GM23338 (cell line): ENCODE measurements around the gene SPP2. TPM values are rescaled to one million over a fixed set of nuclear protein-coding genes. Genes with fewer than 3 reads are reported as not detected.

Source experiments
- ATAC-seq: fragments of 200-7000 bp; cut with Tn5 transposase; 3 replicates; pipeline ENCODE4 v1.9.1; 2020
- DNase-seq: peaks from one replicate; pipeline ENCODE4 v3.0.0-alpha.2; 2015; ENCODE audit warnings: low spot score
- H2AFZ ChIP-seq: fragments of 200-600 bp; sonication (generic); 2 replicates; pipeline ENCODE4 v1.8.0; 2016; ENCODE audit warnings: antibody characterized with exemption, mild to moderate bottlenecking, moderate library complexity
- H3F3A ChIP-seq: fragments of 200-600 bp; sonication (generic); replicated peaks from 2 replicates; pipeline ENCODE4 v1.8.0; 2017; ENCODE audit warnings: antibody characterized with exemption, mixed run types, low read depth
- H3K27ac ChIP-seq: fragments of 200-600 bp; sonication (generic); 2 replicates; pipeline ENCODE4 v1.6.1; 2016; ENCODE audit warnings: low read depth
- H3K27me3 ChIP-seq: fragments of 200-600 bp; sonication (generic); 2 replicates; pipeline ENCODE4 v1.8.0; 2016; ENCODE audit warnings: mild to moderate bottlenecking, mixed run types, moderate library complexity; ENCODE audit not compliant: insufficient read depth
- H3K36me3 ChIP-seq: fragments of 200-600 bp; sonication (generic); 2 replicates; pipeline ENCODE4 v1.8.0; 2016; ENCODE audit warnings: mild to moderate bottlenecking; ENCODE audit not compliant: insufficient read depth
- H3K4me1 ChIP-seq: fragments of 200-600 bp; sonication (generic); 2 replicates; pipeline ENCODE4 v1.8.0; 2016; ENCODE audit warnings: mild to moderate bottlenecking, moderate library complexity; ENCODE audit not compliant: insufficient read depth
- H3K4me2 ChIP-seq: fragments of 200-600 bp; sonication (generic); 2 replicates; pipeline ENCODE4 v1.7.1; 2017; ENCODE audit warnings: mixed run types
- H3K4me3 ChIP-seq: fragments of 200-600 bp; sonication (generic); 2 replicates; pipeline ENCODE4 v1.6.1; 2016; ENCODE audit warnings: mixed run types
- H3K79me2 ChIP-seq: fragments of 200-600 bp; sonication (generic); replicated peaks from 2 replicates; pipeline ENCODE4 v1.8.0; 2017; ENCODE audit warnings: mild to moderate bottlenecking; ENCODE audit not compliant: insufficient read depth
- H3K9me2 ChIP-seq: fragments of 200-600 bp; sonication (generic); 2 replicates; pipeline ENCODE4 v1.8.0; 2017; ENCODE audit not compliant: insufficient read depth
- H4K20me1 ChIP-seq: fragments of 200-600 bp; sonication (generic); replicated peaks from 2 replicates; pipeline ENCODE4 v1.8.0; 2017; ENCODE audit warnings: mild to moderate bottlenecking; ENCODE audit not compliant: insufficient read depth
- H3K27ac Mint-ChIP-seq: 2 replicates; pipeline ENCODE4 v1.8.0; 2020; ENCODE audit warnings: inconsistent platforms, mild to moderate bottlenecking, moderate library complexity, mixed read lengths
- H3K27me3 Mint-ChIP-seq: 3 replicates; pipeline ENCODE4 v1.8.0; 2022; ENCODE audit warnings: low read depth, mild to moderate bottlenecking, moderate library complexity, mixed read lengths, inconsistent platforms; ENCODE audit not compliant: insufficient read depth, poor library complexity
- H3K36me3 Mint-ChIP-seq: 3 replicates; pipeline ENCODE4 v1.8.0; 2021; ENCODE audit warnings: low read depth, mild to moderate bottlenecking, inconsistent platforms, moderate library complexity, mixed read lengths
- H3K4me1 Mint-ChIP-seq: 3 replicates; pipeline ENCODE4 v1.8.0; 2020; ENCODE audit warnings: mild to moderate bottlenecking, inconsistent platforms, mixed read lengths
- H3K4me3 Mint-ChIP-seq: 3 replicates; pipeline ENCODE4 v1.8.0; 2021; ENCODE audit warnings: moderate library complexity, mild to moderate bottlenecking, inconsistent platforms, mixed read lengths
- H3K9me3 Mint-ChIP-seq: 3 replicates; pipeline ENCODE4 v1.8.0; 2020; ENCODE audit warnings: moderate library complexity, mild to moderate bottlenecking, inconsistent platforms, mixed read lengths
- EZH2phosphoT487 ChIP-seq: fragments of 200-600 bp; sonication (generic); IDR thresholded peaks from one replicate; pipeline ENCODE4 v1.8.1; 2018; ENCODE audit warnings: antibody characterized with exemption; ENCODE audit not compliant: unreplicated experiment
- JUNB ChIP-seq: IDR thresholded peaks from one replicate; pipeline ENCODE4 v1.6.1; 2016; ENCODE audit warnings: antibody characterized with exemption; ENCODE audit not compliant: unreplicated experiment
- NANOG ChIP-seq: IDR thresholded peaks from 2 replicates; pipeline ENCODE4 v1.6.1; 2016; ENCODE audit warnings: antibody characterized with exemption, borderline replicate concordance
- STAT1 ChIP-seq: IDR thresholded peaks from one replicate; pipeline ENCODE4 v1.6.1; 2016; ENCODE audit warnings: antibody characterized with exemption; ENCODE audit not compliant: unreplicated experiment
- ZNF114 ChIP-seq: fragments of 250-450 bp; sonication (Bioruptor Pico); IDR thresholded peaks from 2 replicates; pipeline ENCODE4 v1.5.0; 2020; ENCODE audit warnings: mild to moderate bottlenecking, moderate library complexity
- polyA plus RNA-seq: library from polyadenylated mRNA; unstranded; fragments of >200 nt; fragmentation: Nextera tagmentation; extraction: Ambion mirVana; gene quantifications from 2 replicates; pipeline ENCODE4 v1.2.1, GENCODE V29; 2016
- total RNA-seq: library from RNA; depleted of rRNA; stranded (reverse); fragments of >200 nt; shearing (Covaris generic); gene quantifications from 2 replicates; pipeline ENCODE4 v1.2.3, GENCODE V29; 2014
- TF ChIP-seq, protein P1 (sequence below), 2 experiments: fragments of 200-600 bp in 1 of 2; sonication (generic) in 1 of 2; conservative IDR thresholded peaks; 2 replicates each; pipeline versions ENCODE4 v1.5.1 to v1.6.1; 2016 to 2017; ENCODE audit warnings: antibody characterized with exemption in 2 of 2, low read depth in 2 of 2, mild to moderate bottlenecking in 2 of 2, moderate library complexity in 1 of 2
- TF ChIP-seq, protein P2 (sequence below): IDR thresholded peaks from 2 replicates; pipeline ENCODE4 v1.6.1; 2016; ENCODE audit warnings: antibody characterized with exemption
- TF ChIP-seq, protein P3 (sequence below): fragments of 250-450 bp; sonication (Bioruptor Pico); IDR thresholded peaks from 2 replicates; pipeline ENCODE4 v1.5.0; 2020; ENCODE audit warnings: mild to moderate bottlenecking, moderate library complexity

SPP2 gene
- total and polyA plus RNA-seq, 2 experiments from 2014 or later: not detected

DNA sequence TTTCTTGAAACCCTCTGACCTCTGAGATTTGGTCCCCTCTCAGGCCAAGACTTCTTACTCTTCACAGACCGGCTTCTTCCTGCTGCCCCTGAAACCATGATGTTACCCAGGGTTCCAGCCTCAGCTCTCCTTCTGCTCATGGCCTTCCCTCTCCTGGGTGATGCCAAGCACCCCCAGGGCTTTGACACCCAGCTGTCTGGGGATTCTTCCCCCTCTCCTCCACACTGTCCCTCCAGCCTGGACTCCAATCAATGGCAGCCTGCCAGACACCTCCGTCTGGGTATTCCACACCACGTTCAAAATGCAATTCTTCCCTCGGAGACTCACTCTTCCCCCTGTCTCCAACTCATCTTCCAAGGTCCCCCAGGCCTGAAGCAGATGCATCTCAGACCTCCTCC lies 25.0 kb downstream of the SPP2 start:
- Mint-ChIP-seq H3K36me3 (no peaks in the 10 kb centered on the region), H3K4me1 (no peaks in the 10 kb centered on the region; the same call in 2 of the 3 replicates)
- H3K36me3 ChIP-seq: no peaks in the 10 kb centered on the region

More for the DNA sequence above, 25.0 kb downstream of the SPP2 start:
- Histone ChIP-seq H3K4me1 (no peaks in the 10 kb centered on the region), H3K4me2 (no peak overlapping the region), H3K9me2 (0 out of 2 replicates have a peak, but pooled peaks cover 4% of the 10 kb centered on the region), H3K27ac (no peak overlapping the region), H3K79me2 (no peaks in the 10 kb centered on the region), H3F3A (no peaks in the 10 kb centered on the region), H4K20me1 (no peaks in the 10 kb centered on the region), H3K27me3 (no peaks in the 10 kb centered on the region), H3K4me3 (no peak overlapping the region), H2AFZ (no peak overlapping the region)
- TF ChIP-seq, protein P1, sequence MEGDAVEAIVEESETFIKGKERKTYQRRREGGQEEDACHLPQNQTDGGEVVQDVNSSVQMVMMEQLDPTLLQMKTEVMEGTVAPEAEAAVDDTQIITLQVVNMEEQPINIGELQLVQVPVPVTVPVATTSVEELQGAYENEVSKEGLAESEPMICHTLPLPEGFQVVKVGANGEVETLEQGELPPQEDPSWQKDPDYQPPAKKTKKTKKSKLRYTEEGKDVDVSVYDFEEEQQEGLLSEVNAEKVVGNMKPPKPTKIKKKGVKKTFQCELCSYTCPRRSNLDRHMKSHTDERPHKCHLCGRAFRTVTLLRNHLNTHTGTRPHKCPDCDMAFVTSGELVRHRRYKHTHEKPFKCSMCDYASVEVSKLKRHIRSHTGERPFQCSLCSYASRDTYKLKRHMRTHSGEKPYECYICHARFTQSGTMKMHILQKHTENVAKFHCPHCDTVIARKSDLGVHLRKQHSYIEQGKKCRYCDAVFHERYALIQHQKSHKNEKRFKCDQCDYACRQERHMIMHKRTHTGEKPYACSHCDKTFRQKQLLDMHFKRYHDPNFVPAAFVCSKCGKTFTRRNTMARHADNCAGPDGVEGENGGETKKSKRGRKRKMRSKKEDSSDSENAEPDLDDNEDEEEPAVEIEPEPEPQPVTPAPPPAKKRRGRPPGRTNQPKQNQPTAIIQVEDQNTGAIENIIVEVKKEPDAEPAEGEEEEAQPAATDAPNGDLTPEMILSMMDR (conservative IDR thresholded peaks at IDR 0.05; ENCODE audit: low read depth in 2 of 2): no peak
- no peak for TF ChIP-seq JUNB
- TF ChIP-seq, protein P2, sequence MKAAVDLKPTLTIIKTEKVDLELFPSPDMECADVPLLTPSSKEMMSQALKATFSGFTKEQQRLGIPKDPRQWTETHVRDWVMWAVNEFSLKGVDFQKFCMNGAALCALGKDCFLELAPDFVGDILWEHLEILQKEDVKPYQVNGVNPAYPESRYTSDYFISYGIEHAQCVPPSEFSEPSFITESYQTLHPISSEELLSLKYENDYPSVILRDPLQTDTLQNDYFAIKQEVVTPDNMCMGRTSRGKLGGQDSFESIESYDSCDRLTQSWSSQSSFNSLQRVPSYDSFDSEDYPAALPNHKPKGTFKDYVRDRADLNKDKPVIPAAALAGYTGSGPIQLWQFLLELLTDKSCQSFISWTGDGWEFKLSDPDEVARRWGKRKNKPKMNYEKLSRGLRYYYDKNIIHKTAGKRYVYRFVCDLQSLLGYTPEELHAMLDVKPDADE: no peak
- TF ChIP-seq ZNF114 (CRISPR knock-in tag): no peak
- TF ChIP-seq NANOG: no peak
- no peak for TF ChIP-seq STAT1
- no peak for TF ChIP-seq EZH2phosphoT487
- TF ChIP-seq, protein P3, sequence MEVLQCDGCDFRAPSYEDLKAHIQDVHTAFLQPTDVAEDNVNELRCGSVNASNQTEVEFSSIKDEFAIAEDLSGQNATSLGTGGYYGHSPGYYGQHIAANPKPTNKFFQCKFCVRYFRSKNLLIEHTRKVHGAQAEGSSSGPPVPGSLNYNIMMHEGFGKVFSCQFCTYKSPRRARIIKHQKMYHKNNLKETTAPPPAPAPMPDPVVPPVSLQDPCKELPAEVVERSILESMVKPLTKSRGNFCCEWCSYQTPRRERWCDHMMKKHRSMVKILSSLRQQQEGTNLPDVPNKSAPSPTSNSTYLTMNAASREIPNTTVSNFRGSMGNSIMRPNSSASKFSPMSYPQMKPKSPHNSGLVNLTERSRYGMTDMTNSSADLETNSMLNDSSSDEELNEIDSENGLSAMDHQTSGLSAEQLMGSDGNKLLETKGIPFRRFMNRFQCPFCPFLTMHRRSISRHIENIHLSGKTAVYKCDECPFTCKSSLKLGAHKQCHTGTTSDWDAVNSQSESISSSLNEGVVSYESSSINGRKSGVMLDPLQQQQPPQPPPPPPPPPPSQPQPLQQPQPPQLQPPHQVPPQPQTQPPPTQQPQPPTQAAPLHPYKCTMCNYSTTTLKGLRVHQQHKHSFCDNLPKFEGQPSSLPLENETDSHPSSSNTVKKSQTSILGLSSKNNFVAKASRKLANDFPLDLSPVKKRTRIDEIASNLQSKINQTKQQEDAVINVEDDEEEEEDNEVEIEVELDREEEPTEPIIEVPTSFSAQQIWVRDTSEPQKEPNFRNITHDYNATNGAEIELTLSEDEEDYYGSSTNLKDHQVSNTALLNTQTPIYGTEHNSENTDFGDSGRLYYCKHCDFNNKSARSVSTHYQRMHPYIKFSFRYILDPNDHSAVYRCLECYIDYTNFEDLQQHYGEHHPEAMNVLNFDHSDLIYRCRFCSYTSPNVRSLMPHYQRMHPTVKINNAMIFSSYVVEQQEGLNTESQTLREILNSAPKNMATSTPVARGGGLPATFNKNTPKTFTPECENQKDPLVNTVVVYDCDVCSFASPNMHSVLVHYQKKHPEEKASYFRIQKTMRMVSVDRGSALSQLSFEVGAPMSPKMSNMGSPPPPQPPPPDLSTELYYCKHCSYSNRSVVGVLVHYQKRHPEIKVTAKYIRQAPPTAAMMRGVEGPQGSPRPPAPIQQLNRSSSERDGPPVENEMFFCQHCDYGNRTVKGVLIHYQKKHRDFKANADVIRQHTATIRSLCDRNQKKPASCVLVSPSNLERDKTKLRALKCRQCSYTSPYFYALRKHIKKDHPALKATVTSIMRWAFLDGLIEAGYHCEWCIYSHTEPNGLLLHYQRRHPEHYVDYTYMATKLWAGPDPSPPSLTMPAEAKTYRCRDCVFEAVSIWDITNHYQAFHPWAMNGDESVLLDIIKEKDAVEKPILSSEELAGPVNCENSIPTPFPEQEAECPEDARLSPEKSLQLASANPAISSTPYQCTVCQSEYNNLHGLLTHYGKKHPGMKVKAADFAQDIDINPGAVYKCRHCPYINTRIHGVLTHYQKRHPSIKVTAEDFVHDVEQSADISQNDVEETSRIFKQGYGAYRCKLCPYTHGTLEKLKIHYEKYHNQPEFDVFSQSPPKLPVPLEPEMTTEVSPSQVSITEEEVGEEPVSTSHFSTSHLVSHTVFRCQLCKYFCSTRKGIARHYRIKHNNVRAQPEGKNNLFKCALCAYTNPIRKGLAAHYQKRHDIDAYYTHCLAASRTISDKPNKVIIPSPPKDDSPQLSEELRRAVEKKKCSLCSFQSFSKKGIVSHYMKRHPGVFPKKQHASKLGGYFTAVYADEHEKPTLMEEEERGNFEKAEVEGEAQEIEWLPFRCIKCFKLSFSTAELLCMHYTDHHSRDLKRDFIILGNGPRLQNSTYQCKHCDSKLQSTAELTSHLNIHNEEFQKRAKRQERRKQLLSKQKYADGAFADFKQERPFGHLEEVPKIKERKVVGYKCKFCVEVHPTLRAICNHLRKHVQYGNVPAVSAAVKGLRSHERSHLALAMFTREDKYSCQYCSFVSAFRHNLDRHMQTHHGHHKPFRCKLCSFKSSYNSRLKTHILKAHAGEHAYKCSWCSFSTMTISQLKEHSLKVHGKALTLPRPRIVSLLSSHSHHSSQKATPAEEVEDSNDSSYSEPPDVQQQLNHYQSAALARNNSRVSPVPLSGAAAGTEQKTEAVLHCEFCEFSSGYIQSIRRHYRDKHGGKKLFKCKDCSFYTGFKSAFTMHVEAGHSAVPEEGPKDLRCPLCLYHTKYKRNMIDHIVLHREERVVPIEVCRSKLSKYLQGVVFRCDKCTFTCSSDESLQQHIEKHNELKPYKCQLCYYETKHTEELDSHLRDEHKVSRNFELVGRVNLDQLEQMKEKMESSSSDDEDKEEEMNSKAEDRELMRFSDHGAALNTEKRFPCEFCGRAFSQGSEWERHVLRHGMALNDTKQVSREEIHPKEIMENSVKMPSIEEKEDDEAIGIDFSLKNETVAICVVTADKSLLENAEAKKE (CRISPR knock-in tag): no peak
- no peak overlapping the region for H3K27ac Mint-ChIP-seq
- H3K27me3 Mint-ChIP-seq: peaks cover 3% of the 10 kb centered on the region
- no peak overlapping the region for H3K4me3 Mint-ChIP-seq
- no peak for ATAC-seq
- no peak for DNase-seq
- peaks cover 3% of the 10 kb centered on the region; the same call in 1 of the 3 replicates for H3K9me3 Mint-ChIP-seq
